ENCODE data around the gene NAMPT.

The NAMPT gene

DNA sequence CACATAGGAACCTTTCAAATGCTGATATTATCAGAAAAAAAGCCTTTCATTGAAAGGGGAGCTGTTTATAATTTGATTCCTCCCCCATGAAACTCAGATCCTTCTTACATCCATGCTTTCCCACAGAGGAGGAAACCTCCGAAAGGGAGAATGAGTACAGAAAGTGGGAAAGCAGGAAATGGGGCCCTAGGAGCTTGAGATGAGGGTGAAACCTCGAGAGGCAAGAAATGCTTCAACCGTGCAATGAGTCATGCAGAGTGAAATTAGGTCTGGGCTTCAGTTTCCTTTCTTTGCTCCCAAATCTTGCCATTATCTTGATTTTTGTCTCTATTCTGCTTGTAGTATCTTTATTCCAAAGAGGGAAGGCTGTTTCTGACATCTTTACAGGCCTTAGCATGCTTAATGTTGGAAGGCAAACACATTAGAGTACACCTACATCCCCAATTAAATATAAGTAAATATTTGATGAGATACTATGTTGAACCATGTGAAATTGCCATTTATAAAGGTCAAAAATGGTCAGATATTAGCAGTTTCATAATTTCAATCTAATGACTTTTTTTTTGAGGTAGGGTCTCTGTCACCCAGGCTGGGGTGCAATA, 79.1 kb downstream of the NAMPT start:
- Histone ChIP-seq H3K9me3 (ENCODE audit: low read length) (no peaks in the 10 kb centered on the region), H4K20me1 (ENCODE audit: insufficient read depth, low read length) (no peaks in the 10 kb centered on the region), H3K4me2 (ENCODE audit: low read length) (no peak overlapping the region), H3K79me2 (ENCODE audit: insufficient read depth, low read length) (no peaks in the 10 kb centered on the region), H3K36me3 (ENCODE audit: insufficient read depth, low read length) (no peaks in the 10 kb centered on the region), H3F3A (ENCODE audit: insufficient read depth, low read length) (no peaks in the 10 kb centered on the region), H2AFZ (ENCODE audit: low read length) (no peak overlapping the region), H3K9me2 (ENCODE audit: low read depth, low read length) (no peaks in the 10 kb centered on the region), H3K9ac (ENCODE audit: low read length) (no peak overlapping the region), H3K27ac (ENCODE audit: low read depth, low read length, poor library complexity, severe bottlenecking) (no peak overlapping the region), H3K4me3 (ENCODE audit: low read depth, low read length, poor library complexity, severe bottlenecking) (no peak overlapping the region), H3K27me3 (ENCODE audit: insufficient read depth, low read length) (no peaks in the 10 kb centered on the region), H3K4me1 (ENCODE audit: insufficient read depth, low read length, severe bottlenecking) (no peaks in the 10 kb centered on the region)
- TF ChIP-seq, protein P1, sequence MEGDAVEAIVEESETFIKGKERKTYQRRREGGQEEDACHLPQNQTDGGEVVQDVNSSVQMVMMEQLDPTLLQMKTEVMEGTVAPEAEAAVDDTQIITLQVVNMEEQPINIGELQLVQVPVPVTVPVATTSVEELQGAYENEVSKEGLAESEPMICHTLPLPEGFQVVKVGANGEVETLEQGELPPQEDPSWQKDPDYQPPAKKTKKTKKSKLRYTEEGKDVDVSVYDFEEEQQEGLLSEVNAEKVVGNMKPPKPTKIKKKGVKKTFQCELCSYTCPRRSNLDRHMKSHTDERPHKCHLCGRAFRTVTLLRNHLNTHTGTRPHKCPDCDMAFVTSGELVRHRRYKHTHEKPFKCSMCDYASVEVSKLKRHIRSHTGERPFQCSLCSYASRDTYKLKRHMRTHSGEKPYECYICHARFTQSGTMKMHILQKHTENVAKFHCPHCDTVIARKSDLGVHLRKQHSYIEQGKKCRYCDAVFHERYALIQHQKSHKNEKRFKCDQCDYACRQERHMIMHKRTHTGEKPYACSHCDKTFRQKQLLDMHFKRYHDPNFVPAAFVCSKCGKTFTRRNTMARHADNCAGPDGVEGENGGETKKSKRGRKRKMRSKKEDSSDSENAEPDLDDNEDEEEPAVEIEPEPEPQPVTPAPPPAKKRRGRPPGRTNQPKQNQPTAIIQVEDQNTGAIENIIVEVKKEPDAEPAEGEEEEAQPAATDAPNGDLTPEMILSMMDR (IDR thresholded peaks at IDR 0.05; ENCODE audit: low read length), result no peak
- no peak for TF ChIP-seq EZH2 (IDR thresholded peaks at IDR 0.05; ENCODE audit: borderline replicate concordance, low read length)

- Histone ChIP-seq H3K79me2 (ENCODE audit: insufficient read depth, low read length) (no peaks in the 10 kb centered on the region), H3K4me2 (ENCODE audit: low read length) (no peak overlapping the region), H3K27me3 (ENCODE audit: insufficient read depth, low read length) (no peaks in the 10 kb centered on the region), H3K36me3 (ENCODE audit: insufficient read depth, low read length) (no peaks in the 10 kb centered on the region), H4K20me1 (ENCODE audit: insufficient read depth, low read length) (no peaks in the 10 kb centered on the region), H2AFZ (ENCODE audit: low read length) (no peak overlapping the region), H3K4me1 (ENCODE audit: insufficient read depth, low read length, severe bottlenecking) (no peaks in the 10 kb centered on the region), H3K4me3 (ENCODE audit: low read depth, low read length, poor library complexity, severe bottlenecking) (no peak overlapping the region), H3K9me2 (ENCODE audit: low read depth, low read length) (no peaks in the 10 kb centered on the region), H3F3A (ENCODE audit: insufficient read depth, low read length) (no peaks in the 10 kb centered on the region), H3K9me3 (ENCODE audit: low read length) (no peaks in the 10 kb centered on the region), H3K27ac (ENCODE audit: low read depth, low read length, poor library complexity, severe bottlenecking) (no peak overlapping the region), H3K9ac (ENCODE audit: low read length) (no peak overlapping the region)
- TF ChIP-seq, protein P1 (IDR thresholded peaks at IDR 0.05; ENCODE audit: low read length), result no peak
- no peak for TF ChIP-seq EZH2 (IDR thresholded peaks at IDR 0.05; ENCODE audit: borderline replicate concordance, low read length)
Observed at GRCh38 chr7:106203473-106203872, 81.3 kb downstream of the NAMPT start.

GRCh38 chr7:106201164-106201563, 83.6 kb downstream of the NAMPT start:
- Histone ChIP-seq H3K36me3 (ENCODE audit: insufficient read depth, low read length) (no peaks in the 10 kb centered on the region), H3K27me3 (ENCODE audit: insufficient read depth, low read length) (no peaks in the 10 kb centered on the region), H3K9me3 (ENCODE audit: low read length) (no peaks in the 10 kb centered on the region), H3K4me1 (ENCODE audit: insufficient read depth, low read length, severe bottlenecking) (no peaks in the 10 kb centered on the region), H3K79me2 (ENCODE audit: insufficient read depth, low read length) (no peaks in the 10 kb centered on the region), H3K4me3 (ENCODE audit: low read depth, low read length, poor library complexity, severe bottlenecking) (no peak overlapping the region), H3K27ac (ENCODE audit: low read depth, low read length, poor library complexity, severe bottlenecking) (no peak overlapping the region), H2AFZ (ENCODE audit: low read length) (no peak overlapping the region), H3K9ac (ENCODE audit: low read length) (no peak overlapping the region), H3K4me2 (ENCODE audit: low read length) (no peak overlapping the region), H4K20me1 (ENCODE audit: insufficient read depth, low read length) (no peaks in the 10 kb centered on the region), H3F3A (ENCODE audit: insufficient read depth, low read length) (no peaks in the 10 kb centered on the region), H3K9me2 (ENCODE audit: low read depth, low read length) (no peaks in the 10 kb centered on the region)
- TF ChIP-seq, protein P1 (IDR thresholded peaks at IDR 0.05; ENCODE audit: low read length), result no peak
- TF ChIP-seq EZH2 (IDR thresholded peaks at IDR 0.05; ENCODE audit: borderline replicate concordance, low read length), result no peak
